ENCODE measurements around the gene TAF15.

TAF15 gene

DNA sequence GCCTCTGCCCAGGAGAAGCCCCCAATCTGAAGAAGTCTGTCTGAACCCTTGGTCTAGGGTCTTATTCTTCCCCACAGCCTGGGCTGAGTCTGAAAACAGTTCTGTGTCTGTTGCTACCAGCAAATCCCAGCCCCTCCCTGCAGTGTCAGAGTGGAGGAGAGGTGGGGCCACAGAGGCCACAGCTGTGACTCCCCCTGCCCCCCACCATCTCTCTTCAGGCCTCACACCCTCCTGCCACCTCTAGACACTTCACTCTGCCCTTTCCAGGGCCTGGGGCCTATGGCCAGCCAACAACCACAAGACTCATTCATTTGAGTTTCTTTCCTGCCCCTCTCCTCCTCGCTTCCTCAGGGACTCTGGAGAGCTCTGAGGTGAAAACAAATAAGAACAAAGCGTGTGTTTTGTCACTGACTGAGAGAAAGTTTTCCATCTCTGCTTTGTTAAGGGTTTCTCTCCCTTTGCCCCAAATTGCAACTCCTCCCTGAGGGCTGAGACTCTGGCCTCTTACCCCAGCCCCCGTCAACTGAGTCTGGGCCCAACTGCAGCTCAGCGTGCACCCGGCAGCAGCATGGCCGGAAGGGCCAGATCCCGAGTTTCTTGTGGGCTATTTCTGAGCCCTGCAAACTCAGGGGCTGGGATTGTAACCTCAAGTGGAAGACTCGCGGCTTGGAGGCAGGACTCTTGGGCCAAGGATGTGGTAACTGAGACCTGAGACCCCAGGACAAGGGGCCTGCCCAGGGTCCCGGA lies 35.4 kb upstream of the TAF15 start:
- Histone ChIP-seq H3K27me3 (ENCODE audit: insufficient read depth, low read length) (peaks cover 10% of the 10 kb centered on the region), H3K36me3 (ENCODE audit: insufficient read depth, low read length) (no peaks in the 10 kb centered on the region), H2AFZ (ENCODE audit: low read depth, low read length) (peak overlapping the region; percentile 40), H3K4me1 (ENCODE audit: insufficient read depth, low read length) (peaks cover 7% of the 10 kb centered on the region), H3K4me3 (ENCODE audit: low read length) (no peak overlapping the region), H3K9me3 (ENCODE audit: low read length) (no peaks in the 10 kb centered on the region)

DNA sequence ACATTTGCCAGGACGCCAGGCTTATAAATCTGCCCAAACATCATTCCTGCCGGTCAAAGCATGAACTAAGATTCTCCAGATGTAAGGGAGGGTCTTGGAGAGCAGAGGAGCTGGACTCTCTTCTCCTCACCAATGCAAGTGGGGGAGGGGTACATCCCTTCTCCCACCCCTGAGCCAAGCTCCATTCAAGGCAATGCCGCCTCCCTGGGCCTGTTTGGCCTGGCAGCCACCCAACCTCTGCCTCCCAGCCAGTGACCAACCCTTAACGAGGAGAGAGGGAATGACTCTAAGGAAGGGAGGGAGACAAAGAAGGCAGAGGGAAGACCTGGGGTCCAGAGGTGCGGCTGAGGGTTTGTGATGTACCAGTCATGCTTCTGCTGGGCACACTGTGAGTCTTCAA lies 34.8 kb upstream of the TAF15 start:
- H2AFZ ChIP-seq (ENCODE audit: low read depth, low read length) = no peak overlapping the region
- H3K4me1 ChIP-seq (ENCODE audit: insufficient read depth, low read length) = peaks cover 7% of the 10 kb centered on the region
- no peaks in the 10 kb centered on the region for H3K36me3 ChIP-seq (ENCODE audit: insufficient read depth, low read length)
- H3K9me3 ChIP-seq (ENCODE audit: low read length) = no peaks in the 10 kb centered on the region
- peaks cover 13% of the 10 kb centered on the region for H3K27me3 ChIP-seq (ENCODE audit: insufficient read depth, low read length)
- H3K4me3 ChIP-seq (ENCODE audit: low read length) = no peak overlapping the region

DNA sequence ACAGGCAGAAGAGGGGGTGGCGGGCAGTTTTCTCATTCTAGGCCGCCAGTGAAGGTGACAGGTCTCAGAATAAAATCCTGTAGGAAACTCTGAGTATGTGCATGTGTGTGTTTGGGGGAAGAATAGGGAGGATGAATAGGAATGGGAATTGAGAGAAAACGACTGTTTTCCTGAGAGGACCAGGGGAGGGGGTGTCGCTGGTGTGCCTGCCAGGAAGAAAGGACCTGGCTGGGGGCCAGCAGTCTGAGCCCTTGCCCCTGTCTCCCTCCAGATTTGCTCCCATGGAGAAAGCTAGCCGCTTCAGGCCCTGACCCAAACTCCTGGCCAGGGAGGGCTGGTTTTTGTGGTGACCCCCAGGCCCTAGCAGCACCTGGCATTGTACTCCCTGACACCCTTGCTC lies 34.2 kb upstream of the TAF15 start:
- Histone ChIP-seq H3K4me1 (ENCODE audit: insufficient read depth, low read length) (peaks cover 7% of the 10 kb centered on the region), H2AFZ (ENCODE audit: low read depth, low read length) (no peak overlapping the region), H3K36me3 (ENCODE audit: insufficient read depth, low read length) (no peaks in the 10 kb centered on the region), H3K9me3 (ENCODE audit: low read length) (no peaks in the 10 kb centered on the region), H3K4me3 (ENCODE audit: low read length) (no peak overlapping the region), H3K27me3 (ENCODE audit: insufficient read depth, low read length) (peaks cover 13% of the 10 kb centered on the region)

DNA sequence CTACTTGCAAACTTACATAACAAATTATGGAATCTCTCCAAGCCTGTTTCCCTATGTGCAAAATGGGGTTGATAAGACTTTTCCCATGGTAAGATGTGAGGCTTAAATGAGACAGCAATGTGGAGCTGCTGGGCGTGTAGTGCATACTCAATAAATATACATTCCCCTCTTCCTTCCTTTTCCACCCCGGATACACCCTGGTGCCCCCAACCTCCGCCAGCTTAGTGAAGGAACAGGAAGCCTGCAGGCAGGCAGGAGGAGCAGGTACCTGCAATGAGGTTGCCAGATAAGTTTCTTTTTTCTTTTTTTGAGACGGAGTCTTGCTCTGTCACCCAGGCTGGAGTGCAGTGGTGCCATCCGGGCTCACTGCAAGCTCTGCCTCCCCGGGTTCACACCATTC lies 33.7 kb upstream of the TAF15 start:
- Histone ChIP-seq H3K4me3 (ENCODE audit: low read length) (no peak overlapping the region), H3K36me3 (ENCODE audit: insufficient read depth, low read length) (no peaks in the 10 kb centered on the region), H3K9me3 (ENCODE audit: low read length) (no peaks in the 10 kb centered on the region), H2AFZ (ENCODE audit: low read depth, low read length) (no peak overlapping the region), H3K27me3 (ENCODE audit: insufficient read depth, low read length) (peaks cover 13% of the 10 kb centered on the region), H3K4me1 (ENCODE audit: insufficient read depth, low read length) (peaks cover 7% of the 10 kb centered on the region)

DNA sequence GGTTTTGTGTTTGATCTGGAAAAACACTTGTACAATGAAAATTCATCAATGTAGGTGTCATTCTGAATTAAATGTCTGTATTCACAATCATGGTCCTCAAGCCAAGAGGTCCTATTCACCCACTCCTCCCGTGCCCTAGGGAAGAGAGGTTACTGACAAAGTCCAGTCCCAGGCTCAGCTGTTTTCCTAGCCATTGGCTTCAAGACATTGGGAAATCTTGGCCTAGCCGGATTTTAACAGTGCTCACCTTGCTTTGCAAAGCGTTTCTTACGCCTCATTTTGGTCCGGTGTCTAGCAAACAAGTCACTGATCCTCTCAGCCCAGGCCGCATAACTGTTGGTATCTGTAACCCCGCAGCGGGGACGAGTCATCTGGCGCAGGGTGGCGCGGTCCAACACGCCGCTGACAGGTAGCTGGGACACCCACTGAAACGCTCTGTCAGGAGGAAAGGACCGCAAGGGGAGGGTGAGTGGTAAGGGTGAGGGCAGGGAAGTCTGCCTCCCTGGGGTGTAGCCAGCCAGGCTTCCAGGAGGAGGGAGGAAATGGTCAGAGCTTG lies 30.6 kb upstream of the TAF15 start:
- H3K4me3 ChIP-seq (ENCODE audit: low read length) = no peak overlapping the region
- H3K9me3 ChIP-seq (ENCODE audit: low read length) = no peaks in the 10 kb centered on the region
- peaks cover 29% of the 10 kb centered on the region for H3K27me3 ChIP-seq (ENCODE audit: insufficient read depth, low read length)
- no peak overlapping the region for H2AFZ ChIP-seq (ENCODE audit: low read depth, low read length)
- H3K36me3 ChIP-seq (ENCODE audit: insufficient read depth, low read length) = no peaks in the 10 kb centered on the region
- H3K4me1 ChIP-seq (ENCODE audit: insufficient read depth, low read length) = peaks cover 6% of the 10 kb centered on the region

DNA sequence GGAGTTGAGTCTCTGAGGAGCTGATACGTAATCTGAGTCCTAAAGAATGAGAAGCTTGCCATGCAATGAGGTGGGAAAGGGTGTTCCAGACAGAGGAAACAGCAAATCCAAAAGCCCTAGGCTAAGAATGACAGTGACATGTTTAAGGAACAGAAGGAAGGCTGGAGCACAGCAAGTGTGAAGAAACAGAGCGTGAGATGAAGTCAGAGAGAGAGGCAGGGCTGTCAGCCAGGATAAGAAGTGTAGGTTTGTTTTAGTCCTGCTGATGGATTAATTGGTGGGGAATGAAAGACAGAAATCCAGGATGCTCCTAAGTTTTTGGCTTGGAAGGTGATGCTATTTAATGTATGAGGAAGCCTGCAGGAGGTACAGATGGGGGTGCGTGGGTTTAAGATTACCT lies 28.3 kb upstream of the TAF15 start:
- no peaks in the 10 kb centered on the region for H3K4me1 ChIP-seq (ENCODE audit: insufficient read depth, low read length)
- H3K9me3 ChIP-seq (ENCODE audit: low read length) = no peaks in the 10 kb centered on the region
- no peak overlapping the region for H3K4me3 ChIP-seq (ENCODE audit: low read length)
- no peak overlapping the region for H2AFZ ChIP-seq (ENCODE audit: low read depth, low read length)
- H3K27me3 ChIP-seq (ENCODE audit: insufficient read depth, low read length) = peaks cover 35% of the 10 kb centered on the region
- no peaks in the 10 kb centered on the region for H3K36me3 ChIP-seq (ENCODE audit: insufficient read depth, low read length)

DNA sequence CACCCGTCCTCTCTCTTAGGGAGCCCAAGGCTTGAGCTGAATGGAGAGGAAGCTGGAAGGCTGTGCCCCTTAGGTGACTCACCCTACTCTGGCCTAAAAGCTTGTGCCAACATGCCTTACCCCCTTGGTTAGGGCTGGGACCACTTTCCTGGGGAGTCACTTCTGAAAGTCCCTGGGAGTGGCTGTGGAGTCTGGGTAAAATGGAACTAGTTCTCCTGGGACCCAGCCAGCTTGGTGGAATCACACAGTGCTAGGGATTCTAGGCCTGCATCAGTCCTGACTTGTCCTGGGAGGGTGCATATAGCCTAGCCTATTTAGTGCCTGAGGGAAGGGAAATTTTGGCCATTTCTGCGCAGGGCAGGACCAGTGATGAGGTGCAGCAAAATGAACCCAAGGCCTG lies 24.4 kb upstream of the TAF15 start:
- H3K36me3 ChIP-seq (ENCODE audit: insufficient read depth, low read length) = no peaks in the 10 kb centered on the region
- H3K27me3 ChIP-seq (ENCODE audit: insufficient read depth, low read length) = peaks cover 36% of the 10 kb centered on the region
- no peaks in the 10 kb centered on the region for H3K4me1 ChIP-seq (ENCODE audit: insufficient read depth, low read length)
- no peak overlapping the region for H2AFZ ChIP-seq (ENCODE audit: low read depth, low read length)
- H3K9me3 ChIP-seq (ENCODE audit: low read length) = no peaks in the 10 kb centered on the region
- H3K4me3 ChIP-seq (ENCODE audit: low read length) = no peak overlapping the region

DNA sequence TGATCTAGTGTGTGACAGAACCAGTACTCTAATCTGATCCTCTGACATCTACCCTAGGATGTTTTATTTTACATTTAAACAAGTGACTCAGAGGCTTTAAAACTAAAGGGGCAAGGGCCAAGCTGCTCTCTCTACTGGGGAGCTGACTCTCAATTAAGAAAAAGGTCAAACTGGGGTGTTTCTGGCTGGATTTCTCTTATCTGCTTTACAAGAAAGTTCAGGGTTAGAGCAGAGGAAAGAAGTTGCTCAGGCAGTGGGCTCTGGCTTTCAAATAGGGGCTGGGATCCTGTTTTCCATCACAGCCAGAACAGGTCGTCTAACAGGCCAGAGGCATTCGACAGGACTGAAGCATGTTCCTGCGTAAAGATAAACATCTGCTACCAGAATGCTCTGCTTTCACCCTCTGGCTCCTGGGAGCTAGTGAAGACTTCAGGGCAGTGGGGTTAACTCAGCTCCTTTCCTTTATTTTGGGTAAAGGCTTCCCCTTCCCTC lies 22.3 kb upstream of the TAF15 start:
- H3K36me3 ChIP-seq (ENCODE audit: insufficient read depth, low read length) = no peaks in the 10 kb centered on the region
- H3K9me3 ChIP-seq (ENCODE audit: low read length) = no peaks in the 10 kb centered on the region
- no peaks in the 10 kb centered on the region for H3K4me1 ChIP-seq (ENCODE audit: insufficient read depth, low read length)
- peaks cover 35% of the 10 kb centered on the region for H3K27me3 ChIP-seq (ENCODE audit: insufficient read depth, low read length)
- H3K4me3 ChIP-seq (ENCODE audit: low read length) = no peak overlapping the region
- no peak overlapping the region for H2AFZ ChIP-seq (ENCODE audit: low read depth, low read length)

DNA sequence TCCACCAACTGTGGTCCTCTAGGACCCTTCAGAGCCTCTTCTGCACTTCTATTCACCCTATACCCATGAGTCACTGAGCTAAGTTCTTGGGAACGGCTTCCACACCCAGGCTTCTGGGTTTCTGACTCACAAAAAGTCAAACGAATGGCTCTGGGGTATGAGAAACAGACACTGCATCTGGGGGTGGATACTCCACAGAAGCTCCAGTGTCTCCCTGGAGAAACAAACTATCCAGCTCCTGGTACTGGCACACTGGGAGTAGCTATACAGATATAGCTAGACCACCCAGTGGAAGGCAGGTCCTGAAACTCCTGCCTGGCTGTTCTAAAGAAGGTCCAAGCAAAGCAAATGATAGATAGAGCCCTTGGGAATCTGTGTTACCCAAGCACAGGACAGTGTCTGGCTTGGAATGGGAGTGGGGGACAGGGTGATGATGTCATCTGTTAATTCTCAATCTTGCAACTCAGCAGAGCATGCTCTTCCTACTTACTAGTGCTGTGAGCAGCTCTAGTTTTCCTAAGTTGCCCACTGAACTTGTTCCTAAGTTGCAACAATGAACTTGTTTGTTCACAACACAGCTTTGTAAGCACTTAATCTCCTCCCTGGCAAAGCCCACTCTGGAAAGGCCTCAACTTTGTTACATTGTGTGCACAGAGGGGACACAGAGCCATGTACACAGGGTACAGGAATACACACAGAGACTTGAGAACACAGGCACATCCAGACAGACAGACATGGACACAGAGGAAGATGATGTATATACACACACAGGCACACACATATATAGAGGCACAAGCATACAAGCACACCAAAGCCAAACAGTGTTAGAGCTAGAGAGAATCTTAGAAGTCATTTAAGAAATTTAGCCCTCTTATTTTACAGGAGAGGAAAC lies 20.6 kb upstream of the TAF15 start:
- H3K27me3 ChIP-seq (ENCODE audit: insufficient read depth, low read length) = peaks cover 48% of the 10 kb centered on the region
- no peaks in the 10 kb centered on the region for H3K36me3 ChIP-seq (ENCODE audit: insufficient read depth, low read length)
- H3K4me1 ChIP-seq (ENCODE audit: insufficient read depth, low read length) = no peaks in the 10 kb centered on the region
- no peak overlapping the region for H2AFZ ChIP-seq (ENCODE audit: low read depth, low read length)
- H3K4me3 ChIP-seq (ENCODE audit: low read length) = no peak overlapping the region
- no peaks in the 10 kb centered on the region for H3K9me3 ChIP-seq (ENCODE audit: low read length)

DNA sequence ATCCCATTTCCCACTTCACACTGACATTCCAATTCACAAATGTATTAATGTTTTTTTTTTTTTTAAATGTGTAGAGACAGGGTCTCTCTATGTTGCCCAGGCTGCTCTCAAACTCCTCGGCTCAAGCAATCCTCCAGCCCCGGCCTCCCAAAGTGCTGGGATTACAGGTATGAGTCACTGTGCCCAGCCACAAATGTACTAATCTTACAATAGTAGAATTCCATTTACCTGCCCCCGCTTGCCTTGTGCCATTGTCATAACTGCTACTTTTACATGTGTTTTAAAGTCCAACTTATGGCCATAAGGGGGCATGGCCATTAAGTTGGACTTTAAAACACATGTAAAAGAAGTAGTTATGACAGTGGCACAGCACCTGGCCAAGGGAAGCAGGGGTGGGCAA lies 18.4 kb upstream of the TAF15 start:
- no peaks in the 10 kb centered on the region for H3K9me3 ChIP-seq (ENCODE audit: low read length)
- no peak overlapping the region for H3K4me3 ChIP-seq (ENCODE audit: low read length)
- H3K27me3 ChIP-seq (ENCODE audit: insufficient read depth, low read length) = peaks cover 61% of the 10 kb centered on the region
- peaks cover 7% of the 10 kb centered on the region for H3K4me1 ChIP-seq (ENCODE audit: insufficient read depth, low read length)
- H3K36me3 ChIP-seq (ENCODE audit: insufficient read depth, low read length) = no peaks in the 10 kb centered on the region
- H2AFZ ChIP-seq (ENCODE audit: low read depth, low read length) = no peak overlapping the region

DNA sequence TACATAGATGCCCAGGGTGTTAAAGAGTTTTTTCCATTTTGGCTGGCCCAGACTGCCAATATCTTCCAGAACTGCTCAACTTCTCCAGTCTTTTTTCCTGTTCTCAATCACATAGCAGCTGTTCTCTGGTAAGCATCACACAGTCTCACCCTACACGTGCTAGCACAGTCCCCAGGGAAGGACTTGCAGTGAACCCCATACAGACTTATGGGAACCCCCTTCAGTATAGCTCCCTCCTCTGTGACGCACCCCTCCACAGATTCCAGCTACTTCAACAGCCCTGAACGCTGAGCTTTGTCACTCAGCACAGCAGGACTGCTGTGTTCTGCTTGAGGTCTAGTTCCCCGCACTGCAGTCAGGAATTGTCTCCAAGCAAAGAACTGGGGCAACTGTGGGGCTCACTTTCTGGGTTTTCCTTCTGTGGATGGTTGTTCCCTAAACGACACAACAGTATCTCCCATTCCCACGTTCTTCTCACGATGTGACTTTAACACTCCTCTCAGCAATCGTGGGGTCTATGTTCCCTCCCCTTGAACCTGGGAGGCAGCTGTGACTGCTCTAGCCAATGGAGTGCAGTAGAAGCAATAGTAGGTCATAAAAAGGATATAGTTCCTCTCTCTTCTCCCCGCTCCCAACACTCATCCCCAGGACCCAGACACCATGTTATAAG lies 17.5 kb upstream of the TAF15 start:
- no peaks in the 10 kb centered on the region for H3K9me3 ChIP-seq (ENCODE audit: low read length)
- H2AFZ ChIP-seq (ENCODE audit: low read depth, low read length) = no peak overlapping the region
- peaks cover 7% of the 10 kb centered on the region for H3K4me1 ChIP-seq (ENCODE audit: insufficient read depth, low read length)
- no peak overlapping the region for H3K4me3 ChIP-seq (ENCODE audit: low read length)
- H3K36me3 ChIP-seq (ENCODE audit: insufficient read depth, low read length) = no peaks in the 10 kb centered on the region
- H3K27me3 ChIP-seq (ENCODE audit: insufficient read depth, low read length) = peaks cover 71% of the 10 kb centered on the region

DNA sequence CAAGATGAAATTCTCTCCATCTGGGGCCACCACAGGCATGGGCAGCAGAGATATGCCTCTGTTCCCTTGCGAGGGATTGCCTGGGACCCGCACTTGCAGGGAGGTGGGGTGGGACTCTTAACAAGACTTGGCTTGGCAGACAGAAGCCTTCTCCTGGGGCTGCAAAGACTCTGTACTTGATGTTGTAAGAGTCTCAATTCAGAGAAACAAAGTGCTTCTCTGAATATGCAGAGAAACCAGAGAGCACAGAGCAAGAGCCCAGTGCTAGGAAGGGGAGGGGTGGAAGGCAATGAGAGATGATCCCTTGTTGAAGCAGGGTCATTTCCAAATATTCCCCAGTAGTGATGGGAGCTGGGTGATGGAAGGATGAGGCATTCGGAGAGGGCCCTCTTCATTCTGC lies 16.0 kb upstream of the TAF15 start:
- Histone ChIP-seq H2AFZ (ENCODE audit: low read depth, low read length) (no peak overlapping the region), H3K36me3 (ENCODE audit: insufficient read depth, low read length) (no peaks in the 10 kb centered on the region), H3K4me3 (ENCODE audit: low read length) (no peak overlapping the region), H3K9me3 (ENCODE audit: low read length) (no peaks in the 10 kb centered on the region), H3K27me3 (ENCODE audit: insufficient read depth, low read length) (peaks cover 79% of the 10 kb centered on the region), H3K4me1 (ENCODE audit: insufficient read depth, low read length) (peaks cover 7% of the 10 kb centered on the region)
